ENCODE measurements around the gene FBXW4. TPM values are rescaled to one million over a fixed set of nuclear protein-coding genes. Genes with fewer than 3 reads are reported as not detected.

FBXW4 gene
- total and polyA plus RNA-seq, 9 of the 15 experiments (the other 6 are each of a cell fraction or from before 2014, with no cell fraction given), result 1.0 to 10.6 (median 5.4) TPM

GRCh38 chr10:101672536-101672935, 22.4 kb downstream of the FBXW4 start:
- H3K79me2 ChIP-seq (ENCODE audit: control insufficient read depth, insufficient read depth, low read length), result no peaks in the 10 kb centered on the region
- H3K4me2 ChIP-seq (ENCODE audit: insufficient read depth, low read length), result no peak overlapping the region
- H3K9me1 ChIP-seq (ENCODE audit: control insufficient read depth, insufficient read depth, low read length), result no peaks in the 10 kb centered on the region
- intact Hi-C loops (cut with micrococcal nuclease), result no loop called here
- in situ Hi-C loops (cut with MboI), result no loop called here
- CTCF ChIA-PET (ENCODE audit: low intra/inter-chr PET ratio), result no interaction called here
- FAIRE-seq (no peak), DNase-seq (ENCODE audit: extremely low read depth in 1 of 4, low spot score in 3 of 4) (no peak), ATAC-seq (no peak)
- no peak overlapping the region for H3K27ac ChIP-seq (ENCODE audit: extremely low read depth, low read depth, low read length)
- H3K27me3 ChIP-seq (ENCODE audit: control insufficient read depth in 2 of 2, insufficient read depth in 2 of 2, low read length in 2 of 2), result no peaks in the 10 kb centered on the region
- H3K36me3 ChIP-seq (ENCODE audit: control insufficient read depth, insufficient read depth, low read length), result peaks cover 3% of the 10 kb centered on the region; the same call in 1 of the 3 replicates
- POLR2A ChIA-PET, result no interaction called here
- no peak overlapping the region for H3K9ac ChIP-seq (ENCODE audit: insufficient read depth in 1 of 2, low read depth in 2 of 2, low read length in 2 of 2)
- H3K4me1 ChIP-seq (replicated peaks in 1 of 2; ENCODE audit: control insufficient read depth in 2 of 2, insufficient read depth in 2 of 2, low read length in 2 of 2), result no peaks in the 10 kb centered on the region
- H4K20me1 ChIP-seq (replicated peaks; ENCODE audit: control insufficient read depth, insufficient read depth, low read length), result no peaks in the 10 kb centered on the region
- no peak overlapping the region for H3K4me3 ChIP-seq
- H3K9me3 ChIP-seq (replicated peaks; ENCODE audit: control insufficient read depth, insufficient read depth, low read depth, low read length), result no peaks in the 10 kb centered on the region; the same call in 1 of the 2 replicates
- BruUV-seq (replicated peaks), result no TSS peak
- WGBS (ENCODE audit: insufficient coverage, low coverage, missing lambda C conversion rate), result 50% methylated on average over 6 of the region's 6 CpGs
- no peak overlapping the region for H2AFZ ChIP-seq (ENCODE audit: low read depth, low read length)
- TF ChIP-seq NCOA1 (IDR thresholded peaks at IDR 0.05; ENCODE audit: low read depth) (no peak), BCLAF1 (IDR thresholded peaks at IDR 0.05; ENCODE audit: borderline replicate concordance in 1 of 2, control insufficient read depth in 1 of 2, low read depth in 2 of 2, low read length in 1 of 2) (no peak), ZNF644 (tag; IDR thresholded peaks at IDR 0.05; ENCODE audit: low read depth) (no peak), FOXK1 (CRISPR knock-in tag; IDR thresholded peaks at IDR 0.05; ENCODE audit: borderline replicate concordance) (no peak), KLF1 (tag; IDR thresholded peaks at IDR 0.05) (no peak), HNRNPK (IDR thresholded peaks at IDR 0.05; ENCODE audit: low read depth, low read length, poor library complexity, severe bottlenecking) (no peak), RBM14 (IDR thresholded peaks at IDR 0.05; ENCODE audit: borderline replicate concordance, insufficient read depth, low read depth, low read length) (no peak), YBX1 (IDR thresholded peaks at IDR 0.05) (no peak), POLR3G (IDR thresholded peaks at IDR 0.05; ENCODE audit: extremely low read depth, insufficient read length, insufficient replicate concordance) (no peak), FOXA1 (IDR thresholded peaks at IDR 0.05; ENCODE audit: borderline replicate concordance) (no peak), RUNX1 (IDR thresholded peaks at IDR 0.05; ENCODE audit: low read depth) (no peak), TBL1XR1 (IDR thresholded peaks at IDR 0.05; ENCODE audit: low read length in 2 of 2) (no peak), CCNT2 (IDR thresholded peaks at IDR 0.05; ENCODE audit: borderline replicate concordance, extremely low read depth, insufficient read length, low read depth, low read length) (no peak), ZNF584 (CRISPR knock-in tag; IDR thresholded peaks at IDR 0.05; ENCODE audit: low read depth) (no peak), DACH1 (IDR thresholded peaks at IDR 0.05; ENCODE audit: partially characterized antibody) (no peak), SRSF1 (IDR thresholded peaks at IDR 0.05; ENCODE audit: low read depth, low read length) (no peak), MCM3 (IDR thresholded peaks at IDR 0.05) (no peak)

All from K562 (cell line).